Type B pancreatic cell (in vitro differentiated cells): Measurements from ENCODE around the gene STK33. TPM values are rescaled to one million over a fixed set of nuclear protein-coding genes. Genes with fewer than 3 reads are reported as not detected.

Source experiments
- DNase-seq: peaks from one replicate; pipeline ENCODE4 v3.0.0; 2021; ENCODE audit warnings: mixed read lengths; ENCODE audit not compliant: unreplicated experiment; ENCODE audit errors: extremely low spot score
- H3K27ac Mint-ChIP-seq: 2 replicates; pipeline ENCODE4 v1.8.0; 2021; ENCODE audit warnings: mild to moderate bottlenecking, mixed read lengths
- H3K27me3 Mint-ChIP-seq: 2 replicates; pipeline ENCODE4 v1.8.0; 2021; ENCODE audit warnings: mixed read lengths
- H3K36me3 Mint-ChIP-seq: 2 replicates; pipeline ENCODE4 v1.8.0; 2021; ENCODE audit warnings: mixed read lengths
- H3K4me1 Mint-ChIP-seq: one replicate; pipeline ENCODE4 v1.8.0; 2021; ENCODE audit warnings: mixed read lengths; ENCODE audit not compliant: unreplicated experiment
- H3K4me3 Mint-ChIP-seq: 2 replicates; pipeline ENCODE4 v1.8.0; 2021; ENCODE audit warnings: mild to moderate bottlenecking, mixed read lengths
- H3K9me3 Mint-ChIP-seq: 2 replicates; pipeline ENCODE4 v1.8.0; 2021; ENCODE audit warnings: mixed read lengths
- CTCF ChIP-seq: fragments of 200-600 bp; sonication (generic); conservative IDR thresholded peaks from 2 replicates; pipeline ENCODE4 v1.5.0; 2021; ENCODE audit warnings: antibody characterized with exemption, mild to moderate bottlenecking
- total RNA-seq: library from RNA; stranded (reverse); gene quantifications from 2 replicates; pipeline ENCODE4 v1.2.1, GENCODE V29; 2021; ENCODE audit warnings: low replicate concordance

Gene STK33
- total RNA-seq, 1 donor from 2014 or later, result 20.3 TPM

GRCh38 chr11:8459711-8460399 is 134.2 kb downstream of the STK33 start:
- DNase-seq, result no peak
- H3K4me1 Mint-ChIP-seq, result no peaks in the 10 kb centered on the region
- TF ChIP-seq CTCF, result no peak
- H3K27ac Mint-ChIP-seq, result no peak overlapping the region
- no peak overlapping the region for H3K4me3 Mint-ChIP-seq
- H3K36me3 Mint-ChIP-seq, result no peaks in the 10 kb centered on the region
- no peaks in the 10 kb centered on the region for H3K9me3 Mint-ChIP-seq
- peaks cover 33% of the 10 kb centered on the region for H3K27me3 Mint-ChIP-seq

GRCh38 chr11:8442301-8442700 is 151.7 kb downstream of the STK33 start:
- peaks cover 6% of the 10 kb centered on the region for H3K4me1 Mint-ChIP-seq
- DNase-seq, result no peak
- no peaks in the 10 kb centered on the region for H3K9me3 Mint-ChIP-seq
- no peak overlapping the region for H3K27ac Mint-ChIP-seq
- no peak for TF ChIP-seq CTCF
- H3K27me3 Mint-ChIP-seq, result peaks cover 9% of the 10 kb centered on the region
- no peak overlapping the region for H3K4me3 Mint-ChIP-seq
- H3K36me3 Mint-ChIP-seq, result no peaks in the 10 kb centered on the region

DNA sequence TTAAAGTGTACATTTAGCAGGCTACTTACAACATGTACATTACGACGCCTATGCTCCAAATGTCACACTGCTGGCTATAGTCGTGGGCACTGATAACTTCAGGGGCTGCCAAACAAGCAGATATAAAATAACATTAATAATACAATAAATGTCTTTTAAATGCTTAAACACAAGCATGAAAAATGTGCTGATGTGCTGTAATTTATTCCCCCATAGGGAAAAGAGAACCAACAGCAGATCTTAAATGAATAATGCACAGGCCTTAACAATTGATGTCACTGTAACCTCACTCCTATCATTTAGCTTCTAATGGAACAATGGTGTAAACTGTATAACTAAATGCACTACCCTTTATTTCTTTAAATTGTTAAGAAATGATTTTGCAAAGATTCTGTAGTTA is 153.4 kb downstream of the STK33 start:
- peaks cover 4% of the 10 kb centered on the region for H3K27me3 Mint-ChIP-seq
- H3K27ac Mint-ChIP-seq, result no peak overlapping the region
- DNase-seq, result no peak

GRCh38 chr11:8429483-8429882 is 164.5 kb downstream of the STK33 start:
- Mint-ChIP-seq H3K4me1 (no peaks in the 10 kb centered on the region), H3K4me3 (no peak overlapping the region), H3K27me3 (no peaks in the 10 kb centered on the region), H3K36me3 (no peaks in the 10 kb centered on the region), H3K27ac (no peak overlapping the region), H3K9me3 (no peaks in the 10 kb centered on the region)
- TF ChIP-seq CTCF, result no peak
- no peak for DNase-seq

More for the DNA sequence above, 153.4 kb downstream of the STK33 start:
- no peaks in the 10 kb centered on the region for H3K9me3 Mint-ChIP-seq
- TF ChIP-seq CTCF, result no peak
- H3K36me3 Mint-ChIP-seq, result no peaks in the 10 kb centered on the region
- no peak overlapping the region for H3K4me3 Mint-ChIP-seq
- H3K4me1 Mint-ChIP-seq, result peaks cover 6% of the 10 kb centered on the region

- H3K9me3 Mint-ChIP-seq, result no peaks in the 10 kb centered on the region
Observed at GRCh38 chr11:8426076-8426475, 168.0 kb downstream of the STK33 start.

More at GRCh38 chr11:8426076-8426475, 168.0 kb downstream of the STK33 start:
- no peak overlapping the region for H3K27ac Mint-ChIP-seq
- no peaks in the 10 kb centered on the region for H3K36me3 Mint-ChIP-seq
- no peaks in the 10 kb centered on the region for H3K4me1 Mint-ChIP-seq
- no peak for DNase-seq
- H3K4me3 Mint-ChIP-seq, result no peak overlapping the region
- H3K27me3 Mint-ChIP-seq, result no peaks in the 10 kb centered on the region
- TF ChIP-seq CTCF, result no peak
